Lower lobe of right lung (tissue), 2 donors: ENCODE data around the gene TENT5C. TPM values are rescaled to one million over a fixed set of nuclear protein-coding genes. Genes with fewer than 3 reads are reported as not detected.

Experiments
- ATAC-seq, 2 donors: fragments of 200-7000 bp; cut with Tn5 transposase; one replicate each; pipeline ENCODE4 v1.9.1; 2020 to 2022; ENCODE audit warnings: mild to moderate bottlenecking in 2 of 2, moderate library complexity in 2 of 2
- DNase-seq: peaks from one replicate; pipeline ENCODE4 v3.0.0-alpha.2; 2020
- H3K27ac ChIP-seq: fragments of 200-600 bp; one replicate; pipeline ENCODE4 v1.8.0; 2022
- H3K27me3 ChIP-seq: fragments of 200-600 bp; one replicate; pipeline ENCODE4 v1.8.0; 2022; ENCODE audit warnings: low read depth
- H3K36me3 ChIP-seq: fragments of 200-600 bp; one replicate; pipeline ENCODE4 v1.8.0; 2022; ENCODE audit warnings: mild to moderate bottlenecking
- H3K4me1 ChIP-seq: fragments of 200-600 bp; one replicate; pipeline ENCODE4 v1.8.0; 2022
- H3K4me3 ChIP-seq: fragments of 200-600 bp; one replicate; pipeline ENCODE4 v1.8.0; 2022; ENCODE audit warnings: mild to moderate bottlenecking
- H3K9me3 ChIP-seq: fragments of 200-600 bp; one replicate; pipeline ENCODE4 v1.8.0; 2022
- CTCF ChIP-seq: fragments of 200-600 bp; IDR thresholded peaks from one replicate; pipeline ENCODE4 v1.8.0; 2022; ENCODE audit warnings: antibody characterized with exemption, mild to moderate bottlenecking
- intact Hi-C: fragments of 100-400 bp; cut with DNase I; formaldehyde crosslinking; loops from one replicate; pipeline ENCODE4 v1.11.0; 2022
- total RNA-seq: library from RNA; stranded (reverse); fragmentation: NEBNext Ultra II Directional; extraction: Animal tissue kit (Norgen Biotek cat#: 25700); gene quantifications from one replicate; pipeline ENCODE4 v1.2.1, GENCODE V29; 2021
- donor health status: DM: no; HTN: yes; CAD: no; lungs with severe emphysema.

Gene TENT5C
- total RNA-seq, 1 donor from 2014 or later = 23.2 TPM

- peaks cover 26% of the 10 kb centered on the region for H3K4me1 ChIP-seq
- no peak overlapping the region for H3K27ac ChIP-seq
- H3K36me3 ChIP-seq = no peaks in the 10 kb centered on the region
- ATAC-seq (no peak), DNase-seq (no peak)
- H3K27me3 ChIP-seq = no peaks in the 10 kb centered on the region
- H3K4me3 ChIP-seq = no peak overlapping the region
- no peak for TF ChIP-seq CTCF
- H3K9me3 ChIP-seq = no peaks in the 10 kb centered on the region
- intact Hi-C loops = no loop called here
Measured at GRCh38 chr1:117565076-117565556, 40.7 kb upstream of the TENT5C start.

GRCh38 chr1:117565745-117566455, 39.9 kb upstream of the TENT5C start:
- Histone ChIP-seq H3K36me3 (no peaks in the 10 kb centered on the region), H3K9me3 (no peaks in the 10 kb centered on the region), H3K27me3 (no peaks in the 10 kb centered on the region), H3K4me3 (no peak overlapping the region), H3K27ac (no peak overlapping the region), H3K4me1 (peaks cover 26% of the 10 kb centered on the region)
- intact Hi-C loops = no loop called here
- ATAC-seq (no peak), DNase-seq (no peak)
- no peak for TF ChIP-seq CTCF

- Histone ChIP-seq H3K27ac (no peak overlapping the region), H3K36me3 (no peaks in the 10 kb centered on the region), H3K4me3 (no peak overlapping the region), H3K4me1 (peaks cover 26% of the 10 kb centered on the region), H3K27me3 (no peaks in the 10 kb centered on the region), H3K9me3 (no peaks in the 10 kb centered on the region)
- intact Hi-C loops = no loop called here
- DNase-seq (no peak), ATAC-seq (no peak)
- TF ChIP-seq CTCF = no peak
Measured at GRCh38 chr1:117566556-117566955, 39.3 kb upstream of the TENT5C start.

GRCh38 chr1:117567435-117567834, 38.4 kb upstream of the TENT5C start:
- TF ChIP-seq CTCF = no peak
- Histone ChIP-seq H3K36me3 (no peaks in the 10 kb centered on the region), H3K9me3 (no peaks in the 10 kb centered on the region), H3K27me3 (no peaks in the 10 kb centered on the region), H3K4me3 (no peak overlapping the region), H3K27ac (no peak overlapping the region), H3K4me1 (peaks cover 28% of the 10 kb centered on the region)
- DNase-seq = no peak
- intact Hi-C loops = no loop called here
- no peak for ATAC-seq

GRCh38 chr1:117567976-117568375, 37.9 kb upstream of the TENT5C start:
- no peaks in the 10 kb centered on the region for H3K27me3 ChIP-seq
- no peak for ATAC-seq
- no peak for TF ChIP-seq CTCF
- H3K4me3 ChIP-seq = no peak overlapping the region
- H3K9me3 ChIP-seq = no peaks in the 10 kb centered on the region
- H3K36me3 ChIP-seq = no peaks in the 10 kb centered on the region
- DNase-seq = no peak
- peaks cover 30% of the 10 kb centered on the region for H3K4me1 ChIP-seq
- no peak overlapping the region for H3K27ac ChIP-seq
- intact Hi-C loops = no loop called here
